ENCODE data around the gene SEZ6.

Gene SEZ6

DNA sequence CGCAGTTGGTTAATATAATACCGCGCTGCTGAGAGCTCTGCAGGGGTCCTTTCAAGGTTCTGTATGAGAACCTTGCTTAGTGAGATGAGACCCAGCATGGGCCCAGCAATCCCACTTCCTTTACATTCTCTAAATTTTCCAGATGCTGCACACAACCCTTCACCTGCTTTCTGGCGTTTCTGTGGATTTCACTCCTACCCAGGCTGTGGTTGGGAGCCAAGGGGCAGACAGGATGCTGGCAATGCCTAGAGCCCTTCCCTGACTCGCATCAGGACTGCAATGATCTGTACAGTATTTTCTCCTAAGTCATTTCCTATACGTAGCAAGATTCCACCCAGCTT lies 27.0 kb upstream of the SEZ6 start:
- no peak for DNase-seq

DNA sequence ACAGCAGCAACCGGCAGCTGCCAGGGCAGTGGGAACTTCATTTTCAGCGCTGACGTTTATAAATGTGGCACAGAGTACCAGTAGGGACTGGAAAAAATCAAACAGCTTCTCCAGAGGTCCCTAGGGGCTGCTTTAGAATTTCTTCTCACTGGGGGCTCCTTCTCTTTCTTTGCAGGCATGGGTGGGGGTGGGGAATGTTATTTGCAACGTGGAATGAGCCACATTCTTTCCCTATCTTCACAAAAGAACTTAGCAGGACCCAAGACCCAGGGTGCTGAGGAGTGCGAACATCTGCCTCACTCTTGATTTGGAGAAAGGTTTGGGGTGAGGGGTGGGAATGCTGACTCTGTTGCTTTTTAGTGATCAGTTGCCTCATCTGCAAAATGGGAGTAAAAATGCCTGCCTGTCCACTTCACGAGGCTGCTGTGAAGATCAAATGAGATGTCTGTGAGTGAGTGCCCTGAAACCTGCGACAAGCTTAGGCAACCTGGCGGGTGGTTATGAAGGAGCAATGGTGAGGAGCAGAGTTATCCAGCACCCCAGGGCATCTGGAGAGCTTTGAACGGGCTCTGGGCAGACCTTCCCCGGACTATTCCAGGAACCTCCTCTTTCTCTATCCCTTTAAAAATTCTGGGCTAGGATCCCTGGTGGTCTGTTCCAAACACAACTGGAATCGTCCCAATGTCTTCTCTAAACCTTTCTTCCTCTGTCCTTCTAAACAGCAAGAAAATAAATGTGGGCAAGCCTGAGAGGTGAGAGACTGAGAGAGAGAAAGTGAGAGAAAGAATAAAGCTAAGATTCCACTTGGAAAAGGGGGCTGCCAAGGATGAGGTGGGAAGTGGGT lies 26.4 kb upstream of the SEZ6 start:
- DNase-seq, result no peak

DNA sequence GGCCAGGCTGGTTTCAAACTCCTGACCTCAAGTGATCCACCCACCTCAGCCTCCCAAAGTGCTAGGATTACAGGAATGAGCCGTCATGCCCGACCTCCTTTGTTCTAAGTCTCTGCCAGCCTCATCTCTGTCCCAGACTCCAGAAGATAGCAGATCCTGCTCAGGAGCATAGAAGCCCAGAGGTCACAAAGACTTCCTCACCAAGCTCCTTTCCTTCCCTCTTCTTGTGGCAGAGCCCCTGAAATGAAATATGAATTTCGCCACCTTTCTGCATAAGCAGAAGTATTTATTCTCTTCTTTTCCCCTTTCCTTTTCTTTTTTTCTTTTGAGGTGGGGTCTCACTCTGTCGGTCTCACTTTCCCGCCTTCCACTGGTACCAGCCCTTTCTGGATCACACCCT lies 25.7 kb upstream of the SEZ6 start:
- no peak for DNase-seq

DNA sequence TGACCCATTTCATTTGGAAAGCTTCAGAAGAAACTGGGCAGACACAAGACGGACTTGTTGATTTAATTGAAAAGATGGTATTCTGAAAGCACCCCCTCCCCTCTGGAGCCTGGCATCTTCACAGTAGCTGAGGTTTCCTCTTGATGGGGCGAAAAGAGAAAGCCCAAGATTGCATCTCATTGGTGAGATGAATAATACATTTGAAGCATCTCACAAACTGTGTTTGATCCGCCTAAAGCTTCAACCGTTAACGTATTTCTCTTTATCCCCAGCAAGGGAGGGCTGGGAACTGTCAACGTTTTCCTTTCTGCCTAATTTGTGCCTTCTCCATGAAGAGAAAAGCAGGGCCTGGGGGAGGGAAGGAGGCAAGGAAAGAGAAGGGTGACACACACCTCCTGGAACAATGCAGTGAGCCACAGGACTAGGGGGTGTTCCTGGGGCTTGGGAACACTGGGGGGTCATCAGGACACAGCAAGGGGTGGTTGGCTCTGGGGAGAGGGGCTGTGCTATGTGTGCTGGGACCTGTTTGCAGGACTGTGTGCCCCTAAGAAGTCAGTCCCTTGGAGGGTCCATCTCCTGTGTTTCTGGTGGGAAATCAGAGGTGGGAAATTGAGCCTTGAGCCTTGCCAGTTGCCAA lies 18.6 kb upstream of the SEZ6 start:
- DNase-seq, result no peak

DNA sequence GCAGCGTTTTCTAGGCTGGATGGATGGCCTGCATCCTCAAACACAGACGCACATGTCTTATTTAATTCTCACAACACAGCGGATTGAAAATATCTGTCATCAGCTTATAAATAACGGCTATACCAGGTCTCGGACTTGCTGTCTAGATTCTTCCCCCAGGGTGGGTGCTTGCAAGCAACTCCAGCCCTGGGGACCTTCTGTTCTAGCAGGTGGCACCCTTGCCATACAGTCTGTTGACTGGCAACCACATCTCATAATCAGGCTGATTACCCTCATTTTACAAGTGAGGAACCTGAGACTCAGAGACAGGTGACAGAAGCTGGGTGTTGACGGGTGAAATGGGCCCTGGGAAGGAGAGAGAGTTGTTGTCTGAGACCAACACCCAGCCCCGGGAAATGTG lies 16.2 kb upstream of the SEZ6 start:
- no peak for DNase-seq

DNA sequence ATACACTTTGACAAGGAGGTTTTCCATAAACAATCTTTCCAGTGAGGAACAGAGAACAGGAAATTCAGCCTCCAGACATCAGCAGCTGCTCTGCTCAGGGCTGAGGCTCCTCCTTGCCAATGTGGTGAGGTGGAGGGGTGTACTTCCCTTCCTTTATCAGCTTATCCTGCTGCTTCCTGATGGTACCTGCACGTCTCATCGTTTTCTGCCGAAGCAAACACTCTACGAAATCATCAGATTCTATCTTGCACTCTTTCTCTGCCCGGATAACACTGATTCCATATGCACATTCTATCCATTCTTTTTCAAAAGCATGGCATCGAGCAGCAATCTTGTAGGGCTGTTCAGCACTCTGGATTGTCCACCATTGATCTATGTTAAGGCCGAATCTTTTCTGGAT lies 15.4 kb upstream of the SEZ6 start:
- no peak for DNase-seq

DNA sequence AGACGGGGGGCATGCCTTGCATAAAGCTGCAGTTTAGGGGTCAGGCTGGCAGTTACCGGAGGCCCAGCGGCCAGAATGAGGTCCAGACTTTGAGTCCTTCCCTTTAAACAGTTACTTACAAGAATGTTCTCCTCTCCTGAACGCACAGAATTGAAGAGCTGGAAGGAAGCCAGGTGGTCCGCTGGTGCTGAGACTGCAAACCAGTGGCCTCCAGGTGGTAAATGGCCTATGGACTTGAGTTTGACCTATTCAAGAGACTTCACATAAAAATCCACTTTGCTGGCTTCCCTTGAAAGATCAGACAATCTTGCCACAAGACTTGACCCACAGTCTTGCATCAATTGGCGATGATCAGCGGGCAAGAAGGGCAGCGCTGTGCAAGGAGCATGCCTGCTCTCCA lies 14.7 kb upstream of the SEZ6 start:
- DNase-seq, result no peak

DNA sequence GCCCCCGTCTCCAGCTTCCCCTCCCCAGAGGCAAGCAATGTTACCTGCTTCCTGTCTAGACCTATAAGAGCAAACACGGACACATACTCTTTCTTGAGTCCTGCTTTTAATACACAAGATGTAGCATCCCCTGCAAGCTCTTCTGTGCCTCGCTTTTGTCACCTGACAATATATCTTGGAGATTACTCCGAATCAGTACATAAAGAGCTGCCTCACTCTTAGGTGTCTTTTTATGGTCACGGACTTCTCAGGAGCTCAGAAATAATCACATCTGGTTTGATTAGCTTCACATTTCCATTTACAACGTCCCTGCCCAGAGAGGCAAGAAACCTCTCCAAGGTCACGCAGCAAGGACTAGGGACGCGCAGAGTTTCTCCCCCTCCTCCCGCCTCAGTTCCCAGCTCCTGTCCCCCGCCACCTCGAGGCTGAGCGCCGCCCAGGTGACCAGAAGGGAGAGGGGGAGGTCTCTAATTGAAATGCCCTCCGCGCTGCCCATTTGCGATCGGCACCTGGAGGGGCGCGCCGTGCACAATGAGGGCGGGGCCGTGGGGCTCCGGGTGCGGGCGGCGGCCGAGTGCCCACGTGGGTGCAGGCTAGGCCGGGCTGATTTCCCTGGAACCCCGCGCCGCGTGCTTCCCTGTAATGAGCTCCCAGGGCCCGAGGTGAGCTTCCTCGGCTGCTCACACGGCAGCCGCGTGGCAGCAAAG lies 13.8 kb upstream of the SEZ6 start:
- no peak for DNase-seq

DNA sequence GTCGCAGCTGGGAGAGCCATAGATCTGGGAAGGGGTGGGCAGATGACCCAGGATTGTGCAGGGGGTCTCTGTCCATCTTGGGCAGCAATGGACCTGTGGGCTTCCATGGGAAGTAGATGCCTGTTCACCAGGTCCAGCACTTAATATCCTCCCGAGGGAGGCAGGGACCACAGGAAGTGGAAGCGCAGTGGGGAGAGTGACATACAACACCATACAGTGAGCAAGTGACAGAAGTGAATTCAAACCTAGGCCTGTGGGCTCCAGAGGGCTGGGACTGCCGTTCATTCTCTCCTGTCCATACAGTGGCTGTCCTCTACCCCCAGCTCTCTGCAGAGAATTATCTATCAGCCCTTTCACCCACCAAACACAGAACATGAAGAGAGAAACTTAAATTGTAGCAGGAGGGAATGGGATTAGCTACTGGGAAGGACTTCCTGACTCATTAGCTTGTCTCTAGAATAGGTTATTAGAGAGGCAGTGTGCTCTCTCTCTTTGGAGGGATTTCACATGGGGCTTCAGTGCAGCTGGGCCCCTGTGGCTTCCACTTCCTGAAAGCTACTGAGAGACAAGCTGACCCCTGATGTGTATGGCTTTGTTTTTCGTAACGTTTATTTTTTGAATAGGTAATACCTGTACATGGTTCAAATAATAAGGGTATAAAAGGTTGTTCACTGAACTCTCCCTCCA lies 13.1 kb upstream of the SEZ6 start:
- no peak for DNase-seq

DNA sequence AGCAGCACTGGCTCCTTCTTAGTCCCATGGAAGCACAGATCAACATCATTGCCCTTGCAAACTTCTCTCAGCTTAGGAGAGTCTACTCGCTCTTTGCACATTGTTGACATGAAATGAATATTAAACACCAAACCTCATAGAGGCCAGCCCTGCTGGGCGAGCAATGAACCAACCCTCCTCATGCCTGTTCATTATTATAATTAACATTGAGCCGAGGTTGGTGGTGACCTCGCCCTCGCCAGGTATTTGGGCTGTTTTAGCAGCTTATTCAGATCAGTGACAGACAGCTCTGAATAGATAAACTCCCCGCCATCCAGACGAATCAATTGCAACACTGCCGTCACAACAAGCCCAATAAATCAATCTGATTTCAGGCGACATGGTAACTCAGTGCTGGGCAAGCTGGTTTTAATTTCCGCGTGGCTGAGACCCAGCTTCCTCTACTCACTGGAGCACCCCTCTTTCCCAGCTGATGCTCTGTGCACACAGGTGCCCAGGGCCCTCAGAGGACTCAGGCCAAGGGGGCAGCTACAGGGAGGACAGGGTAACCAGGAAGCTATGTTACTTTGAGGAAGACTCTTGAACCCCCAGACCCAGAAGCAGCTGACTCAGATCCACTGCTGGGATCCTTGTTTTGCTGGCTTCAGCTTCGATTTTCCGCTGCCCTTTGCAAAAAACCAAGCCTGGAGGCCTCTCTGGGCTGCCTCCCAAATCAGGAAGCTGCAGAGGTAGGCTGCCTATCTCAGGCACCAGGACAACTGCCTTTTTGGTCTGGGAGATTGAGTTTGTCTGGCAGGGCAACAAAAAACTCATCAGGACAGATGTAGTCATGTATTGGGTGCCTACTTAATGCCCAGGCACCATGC lies 10.7 kb upstream of the SEZ6 start:
- no peak for DNase-seq

DNA sequence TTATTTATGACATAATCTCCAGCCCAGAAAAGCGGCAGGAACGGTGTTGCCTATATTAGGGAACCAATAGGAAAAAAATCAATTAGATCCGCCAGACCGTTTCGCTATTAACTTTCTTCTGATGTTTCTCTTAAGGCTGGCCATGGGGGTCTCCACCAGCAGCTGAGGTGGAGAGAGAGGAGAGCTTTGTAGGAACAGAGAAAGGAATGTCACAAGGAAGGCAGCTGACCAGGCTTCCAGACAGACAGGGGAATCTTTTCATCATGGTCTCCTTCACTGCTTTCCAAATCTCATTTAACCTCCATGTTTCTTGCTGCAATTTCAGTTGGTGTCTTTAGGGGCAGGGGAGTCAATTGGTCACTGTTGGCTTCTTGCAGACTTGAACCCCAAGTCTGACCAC lies 8.9 kb upstream of the SEZ6 start:
- no peak for DNase-seq

DNA sequence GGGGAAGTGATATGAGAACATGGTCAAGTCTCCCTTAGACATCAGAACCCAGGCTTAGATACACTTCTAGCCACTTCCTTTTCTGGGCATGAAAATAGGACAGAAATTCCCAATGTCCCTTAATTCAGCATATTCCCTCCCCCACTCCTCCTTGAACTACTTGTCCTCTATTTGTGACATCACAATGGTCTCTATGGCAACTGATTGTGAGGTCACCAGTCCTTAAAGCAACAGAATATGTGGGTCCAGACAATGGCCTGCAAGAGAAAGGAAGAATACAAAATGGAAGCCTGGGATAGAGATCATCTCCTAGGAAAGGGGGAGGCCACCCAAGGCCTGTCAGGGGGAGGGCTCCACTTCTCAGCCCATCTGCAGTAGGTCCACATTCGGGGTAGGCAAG lies 6.7 kb upstream of the SEZ6 start:
- DNase-seq, result no peak

DNA sequence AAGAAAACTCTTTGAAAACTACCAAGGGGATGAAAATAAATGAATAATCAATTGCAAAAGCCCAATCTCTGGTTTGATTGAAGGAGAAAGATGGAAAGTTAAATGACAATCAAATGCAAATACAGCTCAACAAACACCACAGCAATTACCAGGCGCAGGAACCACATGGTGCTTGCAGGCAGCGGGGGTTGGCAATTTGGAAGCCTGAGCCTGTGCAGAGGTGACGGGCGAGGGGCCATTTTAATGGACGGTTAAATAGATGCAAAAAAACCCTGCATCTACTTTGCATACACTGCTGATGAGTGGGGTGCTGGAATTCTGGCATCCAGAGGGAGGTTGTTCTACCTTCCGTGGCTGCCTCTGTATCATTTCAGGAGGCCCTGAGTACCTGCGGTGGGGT lies 4.8 kb upstream of the SEZ6 start:
- DNase-seq, result no peak

DNA sequence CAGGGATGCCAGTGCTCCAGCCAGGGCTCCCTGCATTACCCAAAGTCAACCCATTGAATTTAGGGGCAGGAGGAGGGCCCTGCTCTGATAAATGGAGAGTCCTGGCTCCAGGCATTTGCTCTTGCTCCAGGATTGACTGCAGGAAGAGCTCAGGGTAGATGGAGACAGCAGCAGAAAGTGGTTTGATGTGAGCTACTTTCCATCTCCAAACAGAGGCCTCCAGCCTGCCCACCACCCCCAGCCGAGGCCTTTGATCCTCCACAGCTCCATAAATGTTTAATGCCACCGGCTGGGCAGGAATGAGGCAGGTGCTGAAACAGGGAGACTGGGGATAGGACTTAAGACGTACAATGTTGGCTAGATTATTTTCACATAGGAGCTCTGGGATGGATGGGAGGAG lies 4.3 kb upstream of the SEZ6 start:
- DNase-seq, result no peak

DNA sequence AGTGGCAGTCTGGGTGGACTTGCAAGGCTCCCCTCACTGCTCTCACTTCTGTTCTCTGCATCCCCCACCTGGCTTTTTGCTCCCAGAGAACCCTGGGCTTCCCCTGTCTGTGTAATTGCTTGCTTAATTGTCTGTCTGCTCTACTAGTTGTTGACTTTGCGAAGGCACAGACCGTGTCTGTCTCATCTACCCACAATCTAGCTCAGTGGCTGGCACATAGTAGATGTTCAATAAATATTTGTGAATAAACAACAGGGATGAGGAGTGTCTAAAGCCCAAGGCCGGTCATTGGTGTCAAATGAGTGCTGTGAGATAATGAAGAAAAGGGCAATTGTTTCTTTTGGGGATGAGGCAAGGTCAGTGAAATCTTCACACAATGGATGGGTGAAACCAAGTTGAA lies 2.8 kb upstream of the SEZ6 start:
- DNase-seq, result no peak

DNA sequence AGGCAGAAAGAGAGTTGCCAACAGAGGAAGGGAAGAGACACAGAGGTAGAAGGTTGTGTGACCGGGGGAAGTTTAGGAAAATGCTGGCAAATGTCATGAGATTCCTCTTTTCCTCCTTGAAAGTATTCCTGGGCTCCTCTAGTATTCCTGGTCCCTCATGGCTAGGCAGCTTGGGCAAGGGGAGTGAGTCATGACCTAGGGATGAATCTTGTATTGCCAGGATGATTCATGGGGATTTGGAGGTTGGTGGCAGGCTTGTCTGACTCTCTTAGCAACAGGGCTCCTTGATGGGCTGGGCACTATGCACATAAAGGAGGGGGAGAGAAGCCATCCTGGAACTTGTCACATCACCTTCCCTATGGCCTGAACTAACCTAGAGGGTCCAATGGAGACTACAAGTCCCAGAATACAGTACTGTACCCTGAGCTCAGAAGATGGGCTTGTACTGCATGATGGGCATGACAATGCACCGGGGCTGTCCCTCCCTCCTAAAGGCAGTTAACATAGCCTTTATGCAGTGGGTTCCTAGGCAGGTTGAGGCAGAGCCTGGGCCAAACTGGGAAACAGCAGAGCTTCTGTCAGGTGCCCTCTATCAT lies 2.1 kb upstream of the SEZ6 start:
- DNase-seq, result no peak

DNA sequence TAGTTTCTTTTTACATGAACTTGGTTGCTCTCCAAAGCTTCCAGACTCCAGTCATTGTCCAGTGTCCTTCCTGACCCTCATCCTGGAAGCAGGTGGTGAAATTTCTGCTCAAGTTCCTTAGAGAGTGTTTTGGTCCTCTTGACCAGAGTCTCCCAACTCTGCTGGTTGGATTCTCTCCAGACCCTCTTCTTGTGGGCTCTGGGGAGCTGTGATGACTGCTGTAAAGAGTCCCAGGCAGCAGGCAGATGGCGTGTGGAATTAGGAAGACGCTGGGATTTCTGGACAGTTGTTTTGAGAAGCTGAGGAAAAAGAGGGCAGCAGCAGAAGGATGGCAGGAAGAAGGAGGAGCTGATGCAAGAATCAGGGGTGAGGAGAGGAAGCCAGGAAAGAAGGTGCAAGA lies 1.6 kb upstream of the SEZ6 start:
- no peak for DNase-seq

DNA sequence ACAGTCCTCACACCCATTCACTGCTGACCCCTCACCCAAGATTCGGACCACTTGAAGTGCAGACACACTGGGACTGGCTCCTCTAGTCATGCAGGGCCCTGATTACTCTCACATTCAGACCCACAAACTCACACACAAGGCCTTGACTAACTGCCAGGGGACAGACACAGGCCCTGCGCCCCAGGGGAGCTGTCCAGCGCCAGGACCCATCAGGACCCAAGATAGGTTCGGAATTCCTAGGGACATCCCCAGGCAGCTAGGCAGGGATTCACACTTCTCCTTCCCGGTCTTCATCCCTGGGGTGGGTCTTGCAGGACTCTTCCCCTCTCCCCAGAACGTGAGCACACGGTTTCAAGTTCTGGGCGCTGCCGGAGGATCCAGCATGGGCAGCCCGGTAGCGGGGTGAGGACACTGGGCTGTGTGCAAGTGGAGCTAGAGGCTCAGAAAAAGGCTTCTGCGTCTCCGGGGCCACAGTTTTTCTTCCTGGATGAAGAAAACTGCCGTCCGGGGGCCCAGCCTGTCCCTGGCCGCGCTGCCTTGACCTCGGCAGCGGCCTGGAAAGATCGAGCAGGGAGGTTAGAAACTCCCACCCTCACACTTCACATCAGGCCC lies 1.6 kb downstream of the SEZ6 start:
- DNase-seq, result no peak

DNA sequence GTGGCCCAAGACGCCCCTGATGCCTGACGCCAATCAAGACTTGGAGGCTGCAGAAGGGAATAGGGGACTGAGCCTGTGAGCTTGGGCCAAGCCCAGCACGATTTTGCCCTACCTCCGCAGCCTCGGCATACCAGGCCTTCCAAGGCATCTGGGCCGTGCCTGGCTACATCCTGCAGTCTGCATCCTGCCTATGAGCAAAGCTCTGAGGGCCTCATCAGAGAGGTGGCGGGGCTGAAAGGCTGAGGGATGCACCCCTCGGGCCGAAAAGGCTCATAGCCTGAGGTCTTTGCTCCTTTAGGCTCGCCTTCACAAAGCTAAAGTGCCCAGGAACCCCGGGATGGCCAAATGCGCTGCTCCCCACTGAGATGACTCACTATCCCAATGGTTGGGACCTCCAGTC lies 2.5 kb downstream of the SEZ6 start:
- no peak for DNase-seq

DNA sequence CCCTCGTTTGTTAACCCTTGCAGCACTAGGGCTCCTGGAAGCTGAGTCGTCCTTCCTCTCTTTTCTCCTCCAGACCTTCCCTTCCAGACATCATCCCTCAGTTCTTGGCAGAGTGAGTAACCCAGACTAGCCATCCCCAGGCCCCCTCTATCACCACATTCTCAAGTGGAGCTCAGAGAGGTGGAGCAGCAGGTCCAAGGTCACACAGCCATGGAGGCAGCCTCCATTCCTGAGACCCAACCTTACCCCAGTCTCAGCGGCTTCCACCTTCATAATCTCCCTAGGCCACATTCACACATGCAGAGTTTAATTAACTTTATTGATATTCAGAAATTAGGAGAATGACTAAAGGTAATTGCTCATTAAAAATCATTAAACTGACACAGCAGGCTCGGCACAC lies 3.0 kb downstream of the SEZ6 start:
- no peak for DNase-seq

DNA sequence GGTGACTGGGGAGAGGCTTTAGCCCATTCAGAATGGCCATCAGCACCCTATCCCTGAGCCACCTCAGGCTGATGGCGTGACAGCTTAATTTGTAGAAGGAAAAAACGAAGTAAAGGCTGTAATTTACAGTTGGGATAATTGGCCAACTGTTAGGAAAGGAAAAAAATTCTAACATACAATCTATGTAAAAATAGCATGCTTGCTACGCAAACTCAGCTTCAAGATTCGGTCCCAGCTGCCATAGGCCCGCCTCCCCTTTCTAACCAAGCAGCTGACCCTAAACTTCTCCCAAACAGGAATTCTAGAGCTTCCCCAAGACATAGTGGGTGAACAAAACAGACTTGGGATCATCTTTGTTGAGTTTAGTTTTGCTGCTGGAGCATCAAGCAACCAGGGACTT lies 4.9 kb downstream of the SEZ6 start:
- no peak for DNase-seq

DNA sequence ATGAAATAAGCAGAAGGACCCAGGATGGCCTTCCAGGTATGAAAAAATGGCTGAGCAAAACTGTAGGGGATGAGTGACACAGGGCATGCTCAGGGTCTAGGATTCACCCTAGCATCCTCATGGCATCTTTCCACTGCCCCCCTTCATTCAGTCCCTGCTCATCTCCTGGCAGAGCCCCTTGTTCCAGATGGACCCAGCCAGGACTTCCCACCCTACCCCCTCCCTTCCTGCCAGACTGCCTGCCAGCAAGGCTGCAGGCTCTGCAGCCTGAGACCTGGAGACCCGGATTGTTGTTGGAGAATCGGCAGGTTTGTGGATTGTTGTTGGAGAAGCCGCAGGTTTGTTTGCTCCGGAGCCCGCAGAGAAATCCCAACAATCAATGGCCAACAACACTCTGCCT lies 6.6 kb downstream of the SEZ6 start:
- DNase-seq, result no peak
